ENCODE results near the gene ACBD6. TPM values are rescaled to one million over a fixed set of nuclear protein-coding genes. Genes with fewer than 3 reads are reported as not detected.
A peak's percentile ranks its signal among the peaks of the same experiment; 100 is the strongest.

The ACBD6 gene
- total RNA-seq, 1 donor from 2014 or later, result 20.5 TPM

DNA sequence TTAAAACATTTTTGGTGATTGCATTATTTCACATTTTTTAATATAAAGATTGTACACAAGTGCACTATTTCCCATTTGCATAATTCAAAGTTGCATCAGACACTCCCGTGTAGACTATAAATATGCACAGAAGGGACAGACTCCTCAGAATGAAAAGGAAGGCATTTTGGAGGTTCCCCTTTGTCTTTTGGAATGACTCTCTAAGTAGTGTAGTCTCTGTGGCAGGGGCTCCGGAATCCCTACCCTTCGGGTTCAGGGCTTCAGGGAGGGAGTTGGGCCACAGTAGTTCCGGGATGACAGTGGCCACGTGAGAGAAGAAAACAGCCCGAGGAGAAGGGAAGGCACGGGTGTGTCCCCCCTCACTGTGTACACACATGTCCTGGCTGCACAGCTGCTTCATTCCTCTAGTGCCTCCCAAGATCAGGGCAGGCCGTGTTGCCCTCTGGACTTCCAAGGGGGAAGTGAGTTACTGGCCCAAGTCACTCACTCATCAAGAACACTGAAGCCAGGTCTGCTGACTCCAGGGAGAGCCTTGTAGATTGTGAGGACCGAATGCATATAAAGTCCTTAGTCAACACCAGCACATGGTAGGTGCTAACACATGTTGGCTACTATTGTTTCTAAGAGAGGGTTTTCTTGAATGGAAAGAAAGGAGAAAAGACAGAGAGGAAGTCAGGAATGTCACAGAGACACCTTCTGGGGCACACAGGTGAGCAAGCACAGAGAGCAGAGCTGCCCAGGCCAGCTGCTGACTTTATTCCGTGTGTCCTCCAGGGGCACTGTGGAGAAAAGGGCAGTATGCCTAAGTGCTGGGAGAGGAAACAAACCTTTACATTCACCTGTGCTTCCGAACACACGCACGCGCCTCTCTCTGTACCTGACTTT is 232.5 kb downstream of the ACBD6 start:
- no peak for DNase-seq
- peak; percentile 69 for ATAC-seq
- intact Hi-C loops (cut with micrococcal nuclease), result loop anchor here (10.0 kb wide), 1 partner anchor 145 kb away; no protein-coding TSS in a partner anchor

DNA sequence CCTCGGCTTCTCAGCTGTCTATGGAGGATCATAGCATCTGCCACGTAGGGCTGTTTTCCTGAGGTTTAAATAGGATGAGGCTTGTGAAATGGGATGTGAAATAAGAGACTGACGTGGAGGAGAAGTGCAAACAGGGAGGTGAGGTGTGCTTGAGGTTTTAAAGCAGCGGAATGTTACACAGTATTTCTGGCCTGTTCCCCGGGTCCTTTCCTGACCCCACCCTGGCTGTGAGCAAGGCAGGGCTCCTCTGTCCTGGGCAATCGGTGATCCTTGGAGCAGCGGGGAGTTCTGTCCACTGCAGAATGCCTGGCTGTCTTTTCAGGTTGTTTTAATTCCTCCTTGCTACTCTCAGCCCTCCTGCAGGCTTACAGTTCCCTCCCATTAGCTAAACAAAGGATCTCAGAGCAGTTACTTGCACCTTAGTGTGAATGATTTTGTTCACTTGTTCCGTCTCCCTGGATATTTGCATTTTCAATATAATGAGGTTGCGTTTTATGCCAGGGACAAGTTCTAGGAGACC is 233.8 kb downstream of the ACBD6 start:
- DNase-seq (no peak), ATAC-seq (no peak)
- intact Hi-C loops (cut with micrococcal nuclease), result loop anchor here (10.0 kb wide), 1 partner anchor 146 kb away; no protein-coding TSS in a partner anchor

DNA sequence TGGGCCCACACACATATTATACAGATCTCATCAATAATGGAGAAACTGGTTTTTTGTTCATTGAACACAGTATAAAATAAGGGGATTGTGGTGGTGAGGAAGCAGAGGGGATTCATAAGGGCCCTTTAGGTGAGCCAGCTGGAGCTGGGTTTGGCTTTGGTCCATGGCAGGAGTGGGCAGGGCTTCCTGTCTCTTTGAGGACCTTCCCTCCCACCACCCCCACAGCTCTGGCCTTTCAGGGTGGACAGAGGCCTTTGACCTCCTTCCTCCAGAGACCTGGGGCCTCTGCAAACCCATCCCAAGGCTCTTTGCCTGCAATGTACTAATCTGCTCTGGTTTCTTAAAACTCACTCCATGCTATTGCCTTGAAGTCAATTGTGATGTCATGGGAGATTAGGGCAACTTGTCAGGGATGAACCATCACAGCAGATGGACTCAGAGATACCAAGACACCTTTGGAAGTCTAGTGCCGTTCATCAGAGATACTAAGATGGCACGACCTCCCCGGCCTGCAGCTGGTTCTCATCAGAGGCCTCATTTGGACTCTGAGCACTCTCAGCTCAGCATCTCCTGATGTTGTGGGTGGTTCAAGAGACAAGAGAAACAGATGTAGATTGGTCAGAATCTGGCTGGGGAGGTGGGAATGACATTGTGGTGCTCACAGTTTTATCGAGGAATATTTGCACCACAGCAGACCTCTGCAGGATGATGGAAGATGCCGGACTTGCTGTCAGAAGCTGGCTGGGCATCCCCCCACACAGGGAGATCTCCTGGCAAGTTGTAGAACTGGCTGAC is 234.4 kb downstream of the ACBD6 start:
- intact Hi-C loops (cut with micrococcal nuclease), result loop anchor here (10.0 kb wide), 1 partner anchor 147 kb away; no protein-coding TSS in a partner anchor
- DNase-seq, result no peak
- ATAC-seq, result no peak

DNA sequence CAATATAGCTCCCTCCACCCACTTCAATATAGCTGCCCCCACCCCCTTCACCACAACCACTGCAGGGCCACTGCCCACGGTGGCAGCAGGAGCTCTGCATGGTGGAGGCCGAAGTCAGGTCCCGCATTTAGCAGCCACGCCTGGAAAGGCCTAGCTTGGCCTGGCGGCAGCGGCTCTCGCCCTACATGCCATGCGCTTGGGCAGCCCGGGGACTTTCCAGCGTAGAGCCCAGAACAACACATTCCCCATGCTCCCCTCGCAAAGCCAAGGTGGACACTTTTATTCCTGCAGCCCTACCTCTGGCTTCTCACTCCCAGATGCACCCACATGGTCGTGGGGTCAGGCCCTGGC is 235.2 kb downstream of the ACBD6 start:
- ATAC-seq, result no peak
- DNase-seq, result no peak
- intact Hi-C loops (cut with micrococcal nuclease), result loop anchor here (10.0 kb wide), 1 partner anchor 148 kb away; no protein-coding TSS in a partner anchor

GRCh38 chr1:180266275-180267210 is 235.8 kb downstream of the ACBD6 start:
- intact Hi-C loops (cut with micrococcal nuclease), result loop anchor here (10.0 kb wide), 1 partner anchor 148 kb away; no protein-coding TSS in a partner anchor
- ATAC-seq (no peak), DNase-seq (no peak)

- DNase-seq (no peak), ATAC-seq (no peak)
- intact Hi-C loops (cut with micrococcal nuclease), result loop anchor here (10.0 kb wide), 1 partner anchor 149 kb away; no protein-coding TSS in a partner anchor
These were observed 236.5 kb downstream of the ACBD6 start for GRCh38 chr1:180265871-180266270.

DNA sequence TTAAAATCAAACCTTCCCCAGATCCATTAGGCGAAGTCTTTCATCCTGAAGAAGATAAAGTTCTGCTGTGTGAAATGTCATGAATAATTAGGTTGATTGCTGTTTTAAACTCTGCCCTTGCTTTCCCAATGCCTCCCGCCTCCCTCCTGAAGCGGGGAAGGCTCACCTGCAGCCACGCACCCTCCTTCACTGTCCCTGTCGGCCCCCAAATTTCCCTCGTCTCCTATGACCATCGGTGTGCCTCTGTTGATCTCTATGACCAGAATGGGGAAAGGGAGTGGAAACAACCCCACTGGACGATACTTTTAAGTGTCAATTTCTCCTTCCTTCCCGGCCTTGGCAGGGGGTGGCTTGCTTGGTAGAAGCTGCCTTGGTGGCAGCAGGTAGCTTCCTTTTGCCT is 237.2 kb downstream of the ACBD6 start:
- no peak for DNase-seq
- intact Hi-C loops (cut with micrococcal nuclease), result loop anchor here (10.0 kb wide), 1 partner anchor 150 kb away; no protein-coding TSS in a partner anchor
- no peak for ATAC-seq

DNA sequence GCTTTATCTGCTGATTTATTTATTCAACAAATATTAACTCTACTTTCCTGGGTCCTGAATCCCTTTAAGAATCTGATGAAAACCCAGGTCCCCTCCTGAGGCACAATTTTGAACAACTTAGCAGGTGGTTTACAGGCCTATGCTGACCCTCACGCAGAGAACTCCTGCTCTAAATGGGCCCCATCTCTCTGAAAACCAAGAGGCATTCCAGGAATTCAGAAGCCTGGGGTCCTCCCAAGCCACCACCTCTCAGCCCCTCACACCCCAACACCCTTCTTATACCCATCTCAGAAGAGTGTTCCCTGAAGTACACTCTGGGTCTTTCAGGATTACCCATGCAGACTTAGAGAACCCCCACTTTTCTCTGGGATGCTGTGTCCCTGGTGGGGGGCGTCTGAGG is 237.8 kb downstream of the ACBD6 start:
- intact Hi-C loops (cut with micrococcal nuclease), result loop anchor here (10.0 kb wide), 1 partner anchor 150 kb away; no protein-coding TSS in a partner anchor
- DNase-seq (no peak), ATAC-seq (no peak)

DNA sequence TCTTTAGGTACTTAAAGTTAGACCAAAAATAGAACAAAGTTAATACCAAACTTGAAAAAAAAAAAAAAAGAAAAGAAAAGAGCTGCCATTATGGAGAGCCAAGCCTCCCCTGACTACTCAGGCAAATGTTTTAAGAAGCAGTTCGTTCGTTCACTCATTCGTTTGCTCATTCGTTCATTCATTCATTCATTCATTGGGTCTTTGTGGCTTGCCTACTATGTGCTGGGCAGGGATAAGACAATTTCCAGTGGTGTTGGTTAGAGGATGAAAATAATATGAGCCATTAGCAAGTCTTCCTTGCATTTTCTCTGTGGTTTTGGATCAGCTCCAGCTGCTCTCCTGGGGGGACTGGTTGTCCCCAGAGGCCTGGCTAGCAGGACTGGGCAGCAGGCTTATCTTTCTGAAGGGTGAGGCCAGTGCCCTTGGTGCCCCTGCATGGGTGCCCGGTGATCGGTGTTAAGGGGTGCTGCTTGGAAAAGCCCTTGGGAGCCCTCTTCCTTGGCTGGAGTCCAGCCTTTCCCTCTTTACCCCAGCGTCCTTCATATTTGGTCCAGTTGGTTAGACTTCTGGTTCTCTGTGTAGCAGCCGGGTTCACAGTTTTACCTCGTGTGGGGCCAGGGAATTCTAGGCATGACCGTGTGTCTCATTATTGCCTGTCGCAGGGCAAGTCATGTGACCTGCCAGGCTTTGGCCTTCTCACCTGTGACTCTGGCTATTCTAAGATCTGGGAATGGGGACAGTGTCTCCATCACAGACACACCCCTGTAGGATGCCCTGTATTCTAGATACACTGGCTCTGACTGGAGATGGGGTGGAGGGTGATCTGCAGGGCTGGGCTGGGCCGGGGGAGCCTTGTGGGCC is 239.5 kb downstream of the ACBD6 start:
- intact Hi-C loops (cut with micrococcal nuclease), result loop anchor here (10.0 kb wide), 1 partner anchor 152 kb away; no protein-coding TSS in a partner anchor
- DNase-seq (no peak), ATAC-seq (no peak)

- intact Hi-C loops (cut with micrococcal nuclease), result loop anchor here (10.0 kb wide), 1 partner anchor 153 kb away; no protein-coding TSS in a partner anchor
- DNase-seq (no peak), ATAC-seq (no peak)
These were observed 240.7 kb downstream of the ACBD6 start for GRCh38 chr1:180261524-180262155.

- ATAC-seq (no peak), DNase-seq (no peak)
- intact Hi-C loops (cut with micrococcal nuclease), result loop anchor here (10.0 kb wide), 1 partner anchor 154 kb away; no protein-coding TSS in a partner anchor
These were observed 241.3 kb downstream of the ACBD6 start for GRCh38 chr1:180261030-180261429.

DNA sequence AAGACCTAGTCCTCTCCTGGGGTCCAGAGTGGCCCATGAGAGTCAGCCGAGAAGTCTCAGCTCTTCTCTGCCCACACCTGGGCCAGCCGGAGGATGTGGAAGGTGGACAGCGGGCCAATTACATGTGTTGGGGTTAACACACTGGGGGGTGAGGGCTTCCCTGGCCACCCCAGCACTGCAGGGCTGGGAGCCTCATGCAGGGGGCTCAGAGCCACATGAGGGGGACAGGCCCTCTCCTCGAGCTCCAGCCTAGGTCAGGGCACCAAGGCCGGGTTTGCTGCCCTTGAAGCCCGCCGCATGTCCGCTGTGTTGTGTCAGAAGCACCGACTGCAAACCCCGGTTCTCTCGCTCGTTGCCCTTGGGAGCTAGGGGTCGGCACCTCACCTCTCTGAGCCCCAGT is 241.8 kb downstream of the ACBD6 start:
- ATAC-seq, result no peak
- no peak for DNase-seq

DNA sequence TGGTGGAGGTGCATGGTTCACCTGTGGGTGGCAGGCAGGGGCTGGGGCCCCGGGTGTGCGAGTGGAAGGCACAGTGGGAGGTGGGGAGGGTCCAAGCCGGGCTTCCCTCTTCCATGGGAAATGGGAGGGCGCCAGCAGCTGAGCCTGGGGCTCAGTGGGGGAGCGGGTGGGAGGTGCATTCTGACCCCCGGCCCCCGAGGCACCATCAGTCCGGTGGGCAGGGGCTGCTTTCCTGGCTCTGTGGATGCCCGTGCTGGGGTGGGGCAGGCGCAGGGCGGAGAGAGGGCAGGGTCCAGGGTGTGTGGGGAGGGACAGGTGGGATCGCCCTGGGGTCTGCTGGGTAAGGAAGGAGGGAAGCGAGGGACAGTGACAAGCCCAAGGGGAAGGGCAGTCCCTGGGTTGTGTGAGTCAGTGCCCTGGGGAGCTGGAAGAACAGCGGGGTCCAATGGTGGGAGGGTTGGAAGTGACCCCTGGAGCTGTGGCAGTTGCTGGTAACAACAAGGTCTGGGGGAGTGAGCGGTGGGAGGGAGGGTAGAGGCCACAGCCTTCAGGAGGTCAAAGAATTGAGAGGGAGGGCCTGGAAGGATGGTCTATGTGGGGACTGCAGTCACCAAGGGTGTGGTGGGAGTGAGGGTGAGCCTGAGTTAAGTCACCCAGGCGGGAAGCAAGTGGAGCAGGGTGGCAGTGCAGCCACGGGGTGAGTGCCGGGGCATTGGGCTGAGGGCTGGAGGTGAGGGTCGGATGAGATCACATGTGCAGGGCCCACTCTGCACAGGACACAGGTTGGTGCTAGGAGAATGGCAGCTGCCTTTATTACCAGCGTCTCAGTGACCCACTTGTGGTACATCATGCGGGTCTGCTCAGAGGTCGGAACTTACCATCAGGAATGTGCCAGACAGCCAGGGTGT is 242.7 kb downstream of the ACBD6 start:
- DNase-seq (no peak), ATAC-seq (no peak)
- intact Hi-C loops (cut with micrococcal nuclease), result loop anchor here (10.0 kb wide), 1 partner anchor 155 kb away; no protein-coding TSS in a partner anchor

More for the DNA sequence above, 241.8 kb downstream of the ACBD6 start:
- intact Hi-C loops (cut with micrococcal nuclease), result loop anchor here (10.0 kb wide), 1 partner anchor 154 kb away; no protein-coding TSS in a partner anchor

GRCh38 chr1:180258935-180259334 is 243.4 kb downstream of the ACBD6 start:
- DNase-seq (no peak), ATAC-seq (no peak)
- intact Hi-C loops (cut with micrococcal nuclease), result no loop called here

DNA sequence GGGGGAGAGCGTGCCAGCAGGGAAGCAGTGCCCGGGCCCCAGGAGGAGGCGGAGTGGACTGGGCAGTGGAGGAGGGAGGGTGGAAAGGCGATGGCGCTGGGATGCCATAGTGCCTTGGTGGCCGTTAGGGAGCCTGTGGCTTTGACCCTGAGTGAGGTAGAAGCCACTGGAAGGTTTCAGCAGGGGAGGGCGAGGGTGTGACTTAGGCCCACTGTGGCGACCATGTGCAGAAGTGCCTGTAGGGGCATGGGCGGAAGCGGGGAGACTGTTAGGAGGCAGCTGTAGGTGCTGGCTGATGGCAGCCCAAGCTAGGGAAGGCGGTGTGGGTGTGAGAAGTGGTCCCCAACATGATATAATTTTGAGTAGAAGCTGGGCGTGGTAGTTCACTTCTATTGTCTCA is 244.1 kb downstream of the ACBD6 start:
- intact Hi-C loops (cut with micrococcal nuclease), result no loop called here
- no peak for ATAC-seq
- no peak for DNase-seq

DNA sequence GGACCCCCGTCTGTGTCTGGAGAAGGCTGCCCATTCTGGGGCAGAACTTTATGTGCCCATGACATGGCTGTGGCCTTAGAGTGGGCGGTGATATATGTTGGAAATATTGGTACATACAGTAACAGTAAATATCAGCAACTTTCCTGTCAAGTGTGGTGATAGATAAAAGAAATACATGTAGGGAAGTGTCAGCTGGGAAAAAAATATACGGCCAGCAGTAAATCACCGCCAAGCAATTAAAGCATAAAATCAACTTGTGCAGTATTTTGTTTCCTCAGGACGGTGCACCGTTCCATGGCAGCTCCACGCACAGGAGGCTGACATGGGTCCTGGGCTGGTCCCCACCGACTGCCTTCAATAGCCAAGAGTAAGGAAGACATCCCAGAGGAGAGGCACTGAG is 244.9 kb downstream of the ACBD6 start:
- intact Hi-C loops (cut with micrococcal nuclease), result no loop called here
- no peak for ATAC-seq
- DNase-seq, result no peak
